B cell (primary cell): Measurements from ENCODE around the gene KRT82.

Experiments used
- CTCF ChIP-seq: fragments of 200-600 bp; IDR thresholded peaks from one replicate; pipeline ENCODE4 v1.8.0; 2022; ENCODE audit warnings: antibody characterized with exemption, mild to moderate bottlenecking
- EZH2 ChIP-seq: IDR thresholded peaks from 2 replicates; pipeline ENCODE4 v1.6.1; 2012; ENCODE audit warnings: borderline replicate concordance, low read depth, mild to moderate bottlenecking, moderate library complexity, low read length; ENCODE audit not compliant: insufficient read depth, poor library complexity, severe bottlenecking

- TF ChIP-seq EZH2 (no peak), CTCF (no peak)
Observed at GRCh38 chr12:52363111-52363679, 42.9 kb downstream of the KRT82 start.
